Measurements from ENCODE around the gene VPS26C. TPM values are rescaled to one million over a fixed set of nuclear protein-coding genes. Genes with fewer than 3 reads are reported as not detected.

VPS26C gene
- total and polyA plus RNA-seq, 2 of the 13 experiments (the other 11 are each of a cell fraction or from before 2014, with no cell fraction given), result 30.3 to 39.7 TPM

DNA sequence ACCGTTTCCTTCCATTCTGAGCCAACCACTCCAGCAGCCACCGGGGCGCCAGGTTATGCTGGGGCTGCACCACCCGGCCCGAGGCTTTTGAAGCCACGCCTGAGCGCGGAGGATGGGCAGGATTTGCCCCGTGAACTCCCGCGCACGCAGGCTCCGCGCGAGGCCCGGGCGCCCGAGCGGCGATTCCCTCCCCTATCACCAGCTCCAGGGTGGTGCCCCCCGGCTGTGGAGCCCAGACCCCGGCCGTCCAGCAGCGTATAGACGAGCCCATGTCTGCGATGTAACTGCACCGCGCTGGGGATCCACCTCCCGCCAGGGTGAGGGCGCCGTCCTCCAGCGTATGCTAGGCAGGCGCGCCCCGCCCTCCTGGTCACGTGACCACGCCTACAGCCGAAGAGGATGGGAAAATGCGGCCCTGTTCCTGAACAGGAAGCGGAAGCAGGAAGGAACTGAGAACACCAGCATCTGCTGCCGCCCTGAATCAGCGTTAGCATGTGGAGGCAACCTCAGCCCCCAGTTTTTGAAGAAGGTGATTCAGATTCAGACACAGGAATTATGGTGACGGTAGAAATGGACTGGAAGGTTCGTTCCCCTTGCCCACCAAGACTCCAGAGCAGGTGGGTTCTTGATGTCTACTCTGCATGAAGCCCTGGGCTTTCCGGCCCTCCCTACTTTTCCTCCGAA, 46.0 kb downstream of the VPS26C start (continued):
- peak; percentile 90; the same call in 1 of the 2 replicates for TF ChIP-seq ZNF235 (CRISPR knock-in tag; IDR thresholded peaks at IDR 0.05; ENCODE audit: borderline replicate concordance)
- peak; percentile 71; the same call in 1 of the 2 replicates for TF ChIP-seq CBFB (CRISPR knock-in tag; IDR thresholded peaks at IDR 0.05)
- TF ChIP-seq FOXK1 (CRISPR knock-in tag; IDR thresholded peaks at IDR 0.05; ENCODE audit: borderline replicate concordance, low read depth), result peak; percentile 52; the same call in 1 of the 2 replicates
- peak; percentile 67; the same call in 1 of the 2 replicates for TF ChIP-seq ZC3H4 (CRISPR knock-in tag; IDR thresholded peaks at IDR 0.05; ENCODE audit: borderline replicate concordance)
- peak; percentile 57; the same call in 1 of the 2 replicates for TF ChIP-seq ZNF253 (CRISPR knock-in tag; IDR thresholded peaks at IDR 0.05; ENCODE audit: borderline replicate concordance)
- TF ChIP-seq PRDM15 (CRISPR knock-in tag; IDR thresholded peaks at IDR 0.05), result peak; percentile 90
- peak; percentile 83; the same call in 1 of the 2 replicates for TF ChIP-seq CREB3 (CRISPR knock-in tag; IDR thresholded peaks at IDR 0.05)
- TF ChIP-seq ZNF557 (CRISPR knock-in tag; IDR thresholded peaks at IDR 0.05), result 0 out of 2 replicates have a peak, but pooled peaks have one; percentile 72
- 0 out of 2 replicates have a peak, but pooled peaks have one; percentile 43 for TF ChIP-seq ZNF644 (CRISPR knock-in tag; IDR thresholded peaks at IDR 0.05; ENCODE audit: low read depth)
- no peak for TF ChIP-seq ZNF276 (CRISPR knock-in tag; IDR thresholded peaks at IDR 0.05; ENCODE audit: low read depth)
- TF ChIP-seq, protein P1, sequence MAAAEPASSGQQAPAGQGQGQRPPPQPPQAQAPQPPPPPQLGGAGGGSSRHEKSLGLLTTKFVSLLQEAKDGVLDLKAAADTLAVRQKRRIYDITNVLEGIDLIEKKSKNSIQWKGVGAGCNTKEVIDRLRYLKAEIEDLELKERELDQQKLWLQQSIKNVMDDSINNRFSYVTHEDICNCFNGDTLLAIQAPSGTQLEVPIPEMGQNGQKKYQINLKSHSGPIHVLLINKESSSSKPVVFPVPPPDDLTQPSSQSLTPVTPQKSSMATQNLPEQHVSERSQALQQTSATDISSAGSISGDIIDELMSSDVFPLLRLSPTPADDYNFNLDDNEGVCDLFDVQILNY (CRISPR knock-in tag; conservative IDR thresholded peaks at IDR 0.05), result peak; percentile 52; the same call in 1 of the 2 replicates
- no peak for TF ChIP-seq ZFP1 (CRISPR knock-in tag; IDR thresholded peaks at IDR 0.05)
- TF ChIP-seq ZFP62 (CRISPR knock-in tag; IDR thresholded peaks at IDR 0.05), result no peak
- TF ChIP-seq PHB2 (IDR thresholded peaks at IDR 0.05; ENCODE audit: partially characterized antibody), result no peak
- no peak for TF ChIP-seq ZXDC (CRISPR knock-in tag; IDR thresholded peaks at IDR 0.05)
- TF ChIP-seq CC2D1A (CRISPR knock-in tag; IDR thresholded peaks at IDR 0.05), result no peak
- TF ChIP-seq SMC3 (IDR thresholded peaks at IDR 0.05; ENCODE audit: low read length), result no peak
- TF ChIP-seq ZNF7 (CRISPR knock-in tag; IDR thresholded peaks at IDR 0.05), result no peak

Measured in HepG2 (cell line).